HG03457 (cell line): Measurements from ENCODE around the gene TMEM190.
"Not testable (repeated sequence)": the region's sequence is repeated elsewhere in the genome, so short reads cannot be mapped to it uniquely, and the experiment has no call there.

Experiments used
- ATAC-seq: cut with Tn5 transposase; IDR thresholded peaks from one replicate; pipeline ENCODE4 v1.9.1; 2021; ENCODE audit warnings: moderate number of reproducible peaks; ENCODE audit not compliant: unreplicated experiment

The TMEM190 gene

GRCh38 chr19:55418185-55418584, 41.6 kb downstream of the TMEM190 start:
- ATAC-seq = no peak

GRCh38 chr19:55419103-55419502, 42.5 kb downstream of the TMEM190 start:
- no peak for ATAC-seq

- no peak for ATAC-seq
These were observed 43.1 kb downstream of the TMEM190 start for GRCh38 chr19:55419624-55420236.

GRCh38 chr19:55421281-55421680, 44.7 kb downstream of the TMEM190 start:
- ATAC-seq = not testable (repeated sequence)

GRCh38 chr19:55423225-55424005, 46.8 kb downstream of the TMEM190 start:
- no peak for ATAC-seq

- ATAC-seq = no peak
These were observed 47.9 kb downstream of the TMEM190 start for GRCh38 chr19:55424518-55424917.

- no peak for ATAC-seq
These were observed 49.4 kb downstream of the TMEM190 start for GRCh38 chr19:55426042-55426441.
